IPS-15b (cell line): ENCODE data around the gene FREM1.

Source experiments
- H3K27me3 ChIP-seq: one replicate; pipeline ENCODE4 v1.6.1; 2013; ENCODE audit warnings: low read length; ENCODE audit not compliant: control insufficient read depth, insufficient read depth
- H3K36me3 ChIP-seq: one replicate; pipeline ENCODE4 v1.6.1; 2013; ENCODE audit warnings: low read length; ENCODE audit not compliant: control insufficient read depth, insufficient read depth
- H3K4me1 ChIP-seq: one replicate; pipeline ENCODE4 v1.6.1; 2013; ENCODE audit warnings: mild to moderate bottlenecking, low read length; ENCODE audit not compliant: control insufficient read depth, insufficient read depth
- H3K4me3 ChIP-seq: one replicate; pipeline ENCODE4 v1.5.1; 2013; ENCODE audit warnings: low read depth, low read length
- H3K9ac ChIP-seq: one replicate; pipeline ENCODE4 v1.6.1; 2013; ENCODE audit warnings: low read depth, mild to moderate bottlenecking, low read length
- H3K9me3 ChIP-seq: one replicate; pipeline ENCODE4 v1.6.1; 2013; ENCODE audit warnings: mild to moderate bottlenecking, low read length; ENCODE audit not compliant: control insufficient read depth, insufficient read depth

FREM1 gene

DNA sequence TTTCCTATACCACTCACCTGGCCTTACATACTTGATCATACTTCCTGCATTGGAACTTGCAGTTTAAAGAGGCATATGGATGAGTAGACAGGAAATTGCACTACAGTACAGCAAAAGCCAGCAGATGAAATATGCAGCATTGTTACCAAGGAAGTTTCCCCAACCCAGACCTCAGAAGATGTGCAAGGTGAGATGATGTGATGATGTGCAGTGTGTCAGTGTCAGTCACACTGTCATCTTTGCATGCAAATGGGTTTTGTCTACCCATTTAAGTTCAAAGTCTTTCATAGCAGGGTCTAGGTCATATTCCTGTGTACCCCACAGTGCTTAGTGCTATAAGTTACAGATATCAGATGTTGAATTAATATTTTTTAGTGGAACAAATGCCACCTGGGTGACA lies 98.4 kb downstream of the FREM1 start:
- no peak overlapping the region for H3K9ac ChIP-seq
- H3K4me1 ChIP-seq: no peaks in the 10 kb centered on the region
- no peaks in the 10 kb centered on the region for H3K9me3 ChIP-seq
- no peak overlapping the region for H3K4me3 ChIP-seq
- no peaks in the 10 kb centered on the region for H3K36me3 ChIP-seq
- no peaks in the 10 kb centered on the region for H3K27me3 ChIP-seq

DNA sequence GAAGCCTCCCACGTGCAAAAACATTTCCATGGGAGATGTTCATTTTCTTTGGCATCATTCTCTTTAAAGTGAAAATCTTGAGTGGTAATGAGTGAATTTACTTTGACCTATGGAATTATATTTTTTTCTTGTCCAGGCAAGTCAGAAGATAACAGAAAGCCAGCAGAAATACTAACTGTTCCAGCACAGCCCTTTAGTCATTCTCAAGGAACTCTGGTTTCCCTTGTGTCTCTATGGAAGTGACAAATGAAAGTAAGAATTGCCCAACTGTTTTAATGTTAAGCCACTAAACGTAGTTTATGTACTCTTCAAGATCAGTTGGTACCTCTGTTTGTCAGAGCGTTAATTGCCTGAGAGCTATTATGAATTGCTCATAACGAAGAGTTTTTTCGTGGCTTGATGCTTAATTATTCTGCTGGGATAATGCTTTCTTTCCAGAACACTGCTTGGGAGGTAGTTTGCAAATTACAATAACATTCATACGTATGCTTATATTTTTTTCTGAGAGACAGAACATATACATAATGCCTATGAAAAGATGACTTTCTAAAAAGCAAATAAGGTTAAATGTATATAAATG lies 103.2 kb downstream of the FREM1 start:
- Histone ChIP-seq H3K9ac (no peak overlapping the region), H3K4me1 (no peaks in the 10 kb centered on the region), H3K36me3 (no peaks in the 10 kb centered on the region), H3K4me3 (no peak overlapping the region), H3K27me3 (no peaks in the 10 kb centered on the region), H3K9me3 (no peaks in the 10 kb centered on the region)

GRCh38 chr9:14799030-14799429 lies 111.2 kb downstream of the FREM1 start:
- Histone ChIP-seq H3K27me3 (no peaks in the 10 kb centered on the region), H3K9ac (no peak overlapping the region), H3K36me3 (no peaks in the 10 kb centered on the region), H3K9me3 (no peaks in the 10 kb centered on the region), H3K4me1 (no peaks in the 10 kb centered on the region), H3K4me3 (no peak overlapping the region)

- Histone ChIP-seq H3K4me3 (no peak overlapping the region), H3K36me3 (no peaks in the 10 kb centered on the region)
These were observed 112.8 kb downstream of the FREM1 start for GRCh38 chr9:14797435-14797834.

GRCh38 chr9:14793389-14793788 lies 116.8 kb downstream of the FREM1 start:
- Histone ChIP-seq H3K4me3 (no peak overlapping the region), H3K36me3 (no peaks in the 10 kb centered on the region), H3K9me3 (no peaks in the 10 kb centered on the region), H3K9ac (no peak overlapping the region), H3K27me3 (no peaks in the 10 kb centered on the region), H3K4me1 (no peaks in the 10 kb centered on the region)

More at GRCh38 chr9:14797435-14797834, 112.8 kb downstream of the FREM1 start:
- Histone ChIP-seq H3K4me1 (no peaks in the 10 kb centered on the region), H3K27me3 (no peaks in the 10 kb centered on the region), H3K9me3 (no peaks in the 10 kb centered on the region), H3K9ac (no peak overlapping the region)

DNA sequence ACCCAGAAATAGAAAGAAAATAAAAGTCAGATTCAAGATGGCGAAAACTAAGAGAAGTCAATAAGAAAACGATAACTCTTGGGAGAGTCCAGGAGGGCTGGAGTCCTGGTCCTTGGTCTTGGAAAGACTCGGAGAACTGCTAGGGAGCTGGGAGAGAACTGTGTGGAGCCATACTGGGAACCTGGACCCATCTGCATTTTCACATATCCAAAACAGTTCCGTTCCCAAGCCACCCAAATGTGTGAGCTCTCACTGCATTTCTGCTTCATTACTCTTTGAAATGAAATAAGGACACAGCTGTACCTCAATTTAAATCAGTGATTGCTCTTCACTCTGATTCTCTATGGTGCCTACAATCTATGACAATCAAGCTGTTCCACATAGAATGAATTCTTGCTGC lies 119.6 kb downstream of the FREM1 start:
- Histone ChIP-seq H3K27me3 (no peaks in the 10 kb centered on the region), H3K4me1 (no peaks in the 10 kb centered on the region), H3K9me3 (no peaks in the 10 kb centered on the region), H3K9ac (no peak overlapping the region), H3K4me3 (no peak overlapping the region), H3K36me3 (no peaks in the 10 kb centered on the region)

- H3K4me3 ChIP-seq: no peak overlapping the region
- H3K9me3 ChIP-seq: no peaks in the 10 kb centered on the region
- no peaks in the 10 kb centered on the region for H3K4me1 ChIP-seq
- no peaks in the 10 kb centered on the region for H3K36me3 ChIP-seq
- H3K27me3 ChIP-seq: no peaks in the 10 kb centered on the region
- H3K9ac ChIP-seq: no peak overlapping the region
These were observed 121.4 kb downstream of the FREM1 start for GRCh38 chr9:14788846-14789245.

GRCh38 chr9:14783358-14783757 lies 126.9 kb downstream of the FREM1 start:
- H3K9ac ChIP-seq: no peak overlapping the region

GRCh38 chr9:14782286-14783051 lies 127.8 kb downstream of the FREM1 start:
- Histone ChIP-seq H3K4me3 (no peak overlapping the region), H3K9ac (no peak overlapping the region), H3K9me3 (no peaks in the 10 kb centered on the region), H3K4me1 (peaks cover 2% of the 10 kb centered on the region), H3K36me3 (no peaks in the 10 kb centered on the region), H3K27me3 (no peaks in the 10 kb centered on the region)

More at GRCh38 chr9:14783358-14783757, 126.9 kb downstream of the FREM1 start:
- Histone ChIP-seq H3K4me1 (peaks cover 2% of the 10 kb centered on the region), H3K4me3 (no peak overlapping the region), H3K9me3 (no peaks in the 10 kb centered on the region), H3K27me3 (no peaks in the 10 kb centered on the region), H3K36me3 (no peaks in the 10 kb centered on the region)

DNA sequence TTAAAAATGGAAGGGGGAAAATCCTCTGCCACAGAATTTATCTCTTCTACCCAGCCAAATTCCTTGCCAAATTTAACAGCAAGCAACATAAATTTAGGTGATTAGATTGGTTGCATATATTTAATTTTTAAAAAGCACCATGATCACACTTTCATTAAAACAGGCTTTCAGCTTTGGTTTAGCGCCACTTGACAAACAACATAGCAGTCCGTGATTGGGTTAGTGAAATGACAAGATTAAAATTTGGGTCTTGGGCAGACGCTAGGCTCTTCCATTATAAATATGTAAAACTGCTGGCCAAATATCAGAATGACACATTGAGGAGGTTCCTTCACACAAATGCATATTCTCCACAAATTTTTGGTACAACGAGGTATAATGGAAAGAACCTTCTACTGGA lies 129.5 kb downstream of the FREM1 start:
- Histone ChIP-seq H3K9me3 (no peaks in the 10 kb centered on the region), H3K36me3 (no peaks in the 10 kb centered on the region), H3K27me3 (no peaks in the 10 kb centered on the region), H3K4me1 (peaks cover 2% of the 10 kb centered on the region), H3K4me3 (no peak overlapping the region), H3K9ac (no peak overlapping the region)

DNA sequence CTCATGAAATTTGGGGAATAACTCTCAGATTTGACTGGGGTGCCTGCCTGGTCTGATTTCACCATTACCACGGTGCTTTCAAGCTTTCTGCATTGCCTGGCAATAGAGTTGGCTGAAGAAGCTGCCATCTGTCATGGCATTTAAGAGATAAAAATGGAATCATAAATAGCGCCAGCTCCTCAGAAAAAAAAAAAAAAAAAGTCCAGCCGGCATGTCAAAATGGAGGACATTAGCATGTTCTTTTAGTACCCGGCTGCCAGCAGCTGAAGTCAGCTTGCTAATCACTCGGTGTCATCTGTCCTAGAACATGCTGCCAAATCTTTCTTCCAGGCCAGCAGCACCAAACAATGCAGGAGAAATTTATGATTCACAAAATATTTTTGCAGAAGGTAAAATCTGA lies 130.0 kb downstream of the FREM1 start:
- H3K4me3 ChIP-seq: no peak overlapping the region
- no peaks in the 10 kb centered on the region for H3K27me3 ChIP-seq
- H3K9me3 ChIP-seq: no peaks in the 10 kb centered on the region

DNA sequence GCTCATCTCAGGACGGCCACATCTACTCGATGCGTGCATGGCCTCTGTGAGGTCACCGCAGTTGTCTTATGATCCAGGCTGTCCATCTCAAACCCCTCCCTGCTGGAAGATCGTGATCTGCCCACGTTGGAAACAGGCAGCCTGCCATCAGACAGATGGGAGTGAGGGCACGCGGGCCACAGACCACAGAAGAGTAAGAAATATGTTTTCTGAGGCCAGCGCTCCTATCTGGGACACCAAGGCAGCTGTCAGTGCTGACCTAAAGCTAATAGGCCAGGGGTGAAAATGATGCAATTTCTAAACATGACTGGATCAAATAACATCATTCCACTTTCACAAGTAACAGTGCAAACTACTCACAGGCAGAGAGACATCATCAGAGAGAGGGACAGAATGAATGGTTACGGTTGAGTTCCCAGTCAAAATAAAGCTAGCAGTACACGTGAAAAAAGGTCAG lies 130.6 kb downstream of the FREM1 start:
- Histone ChIP-seq H3K36me3 (no peaks in the 10 kb centered on the region), H3K9me3 (no peaks in the 10 kb centered on the region), H3K4me1 (peaks cover 2% of the 10 kb centered on the region), H3K9ac (no peak overlapping the region), H3K4me3 (no peak overlapping the region), H3K27me3 (no peaks in the 10 kb centered on the region)

More for the DNA sequence above, 130.0 kb downstream of the FREM1 start:
- H3K36me3 ChIP-seq: no peaks in the 10 kb centered on the region
- peaks cover 2% of the 10 kb centered on the region for H3K4me1 ChIP-seq
- H3K9ac ChIP-seq: no peak overlapping the region
